ELR (cell line): ENCODE results near the gene CNGA3.

Experiments used
- DNase-seq: peaks from one replicate; pipeline ENCODE4 v3.0.0-alpha.2; 2015; ENCODE audit warnings: low read depth

CNGA3 gene

GRCh38 chr2:98376996-98377395 is 30.7 kb downstream of the CNGA3 start:
- DNase-seq: no peak

- DNase-seq: no peak
Observed at GRCh38 chr2:98377544-98377943, 31.3 kb downstream of the CNGA3 start.

- DNase-seq: no peak
Observed at GRCh38 chr2:98378196-98378595, 31.9 kb downstream of the CNGA3 start.

- no peak for DNase-seq
Observed at GRCh38 chr2:98378901-98379300, 32.6 kb downstream of the CNGA3 start.

- DNase-seq: no peak
Observed at GRCh38 chr2:98379311-98380202, 33.3 kb downstream of the CNGA3 start.

- no peak for DNase-seq
Observed at GRCh38 chr2:98380203-98380535, 33.9 kb downstream of the CNGA3 start.

- no peak for DNase-seq
Observed at GRCh38 chr2:98381494-98381893, 35.2 kb downstream of the CNGA3 start.

GRCh38 chr2:98382086-98382485 is 35.8 kb downstream of the CNGA3 start:
- DNase-seq: no peak

GRCh38 chr2:98382739-98383138 is 36.5 kb downstream of the CNGA3 start:
- DNase-seq: no peak

GRCh38 chr2:98383166-98383565 is 36.9 kb downstream of the CNGA3 start:
- DNase-seq: no peak

GRCh38 chr2:98385050-98385699 is 38.9 kb downstream of the CNGA3 start:
- peak; percentile 79 for DNase-seq

- no peak for DNase-seq
Observed at GRCh38 chr2:98387478-98387877, 41.2 kb downstream of the CNGA3 start.

- DNase-seq: no peak
Observed at GRCh38 chr2:98388081-98388480, 41.8 kb downstream of the CNGA3 start.

GRCh38 chr2:98388601-98389250 is 42.5 kb downstream of the CNGA3 start:
- DNase-seq: no peak

GRCh38 chr2:98389251-98389605 is 43.0 kb downstream of the CNGA3 start:
- DNase-seq: no peak

- DNase-seq: no peak
Observed at GRCh38 chr2:98390571-98391476, 44.6 kb downstream of the CNGA3 start.

GRCh38 chr2:98391581-98392270 is 45.5 kb downstream of the CNGA3 start:
- DNase-seq: no peak

- DNase-seq: no peak
Observed at GRCh38 chr2:98393354-98393753, 47.1 kb downstream of the CNGA3 start.

- DNase-seq: peak; percentile 10
Observed at GRCh38 chr2:98394595-98395153, 48.4 kb downstream of the CNGA3 start.

- no peak for DNase-seq
Observed at GRCh38 chr2:98395977-98396376, 49.7 kb downstream of the CNGA3 start.

- no peak for DNase-seq
Observed at GRCh38 chr2:98396745-98397355, 50.6 kb downstream of the CNGA3 start.
